ENCODE measurements around the gene TREM1.

GRCh38 chr6:41321183-41321582, 34.7 kb upstream of the TREM1 start:
- no peak for TF ChIP-seq POLR2A (IDR thresholded peaks at IDR 0.05)
- no peak for TF ChIP-seq CTCF (IDR thresholded peaks at IDR 0.05)
- TF ChIP-seq POLR2AphosphoS5 (IDR thresholded peaks at IDR 0.05) = no peak
- no peak for TF ChIP-seq EP300 (IDR thresholded peaks at IDR 0.05; ENCODE audit: low read depth)
